ENCODE measurements around the gene TXLNG.

The TXLNG gene

GRCh38 chrX:16838202-16839066 is 52.2 kb downstream of the TXLNG start:
- H3K4me3 ChIP-seq (ENCODE audit: low read depth, low read length): no peak overlapping the region
- TF ChIP-seq CTCF (IDR thresholded peaks at IDR 0.05; ENCODE audit: borderline replicate concordance, insufficient read depth, low read depth, low read length): no peak

GRCh38 chrX:16839219-16839851 is 53.1 kb downstream of the TXLNG start:
- no peak for TF ChIP-seq CTCF (IDR thresholded peaks at IDR 0.05; ENCODE audit: borderline replicate concordance, insufficient read depth, low read depth, low read length)
- no peak overlapping the region for H3K4me3 ChIP-seq (ENCODE audit: low read depth, low read length)

GRCh38 chrX:16839852-16840460 is 53.7 kb downstream of the TXLNG start:
- TF ChIP-seq CTCF (IDR thresholded peaks at IDR 0.05; ENCODE audit: borderline replicate concordance, insufficient read depth, low read depth, low read length): no peak
- H3K4me3 ChIP-seq (ENCODE audit: low read depth, low read length): no peak overlapping the region

- no peak overlapping the region for H3K4me3 ChIP-seq (ENCODE audit: low read depth, low read length)
- TF ChIP-seq CTCF (IDR thresholded peaks at IDR 0.05; ENCODE audit: borderline replicate concordance, insufficient read depth, low read depth, low read length): no peak
Measured at GRCh38 chrX:16842684-16843083, 56.4 kb downstream of the TXLNG start.

- TF ChIP-seq CTCF (IDR thresholded peaks at IDR 0.05; ENCODE audit: borderline replicate concordance, insufficient read depth, low read depth, low read length): no peak
- H3K4me3 ChIP-seq (ENCODE audit: low read depth, low read length): no peak overlapping the region
Measured at GRCh38 chrX:16843208-16843909, 57.1 kb downstream of the TXLNG start.

GRCh38 chrX:16845686-16846085 is 59.4 kb downstream of the TXLNG start:
- no peak for TF ChIP-seq CTCF (IDR thresholded peaks at IDR 0.05; ENCODE audit: borderline replicate concordance, insufficient read depth, low read depth, low read length)
- no peak overlapping the region for H3K4me3 ChIP-seq (ENCODE audit: low read depth, low read length)
